Lower lobe of right lung (tissue), 2 donors: ENCODE results near the gene GNAO1. TPM values are rescaled to one million over a fixed set of nuclear protein-coding genes. Genes with fewer than 3 reads are reported as not detected.

Experiments
- ATAC-seq, 2 donors: fragments of 200-7000 bp; cut with Tn5 transposase; one replicate each; pipeline ENCODE4 v1.9.1; 2020 to 2022; ENCODE audit warnings: mild to moderate bottlenecking in 2 of 2, moderate library complexity in 2 of 2
- DNase-seq: peaks from one replicate; pipeline ENCODE4 v3.0.0-alpha.2; 2020
- H3K27ac ChIP-seq: fragments of 200-600 bp; one replicate; pipeline ENCODE4 v1.8.0; 2022
- H3K27me3 ChIP-seq: fragments of 200-600 bp; one replicate; pipeline ENCODE4 v1.8.0; 2022; ENCODE audit warnings: low read depth
- H3K36me3 ChIP-seq: fragments of 200-600 bp; one replicate; pipeline ENCODE4 v1.8.0; 2022; ENCODE audit warnings: mild to moderate bottlenecking
- H3K4me1 ChIP-seq: fragments of 200-600 bp; one replicate; pipeline ENCODE4 v1.8.0; 2022
- H3K4me3 ChIP-seq: fragments of 200-600 bp; one replicate; pipeline ENCODE4 v1.8.0; 2022; ENCODE audit warnings: mild to moderate bottlenecking
- H3K9me3 ChIP-seq: fragments of 200-600 bp; one replicate; pipeline ENCODE4 v1.8.0; 2022
- CTCF ChIP-seq: fragments of 200-600 bp; IDR thresholded peaks from one replicate; pipeline ENCODE4 v1.8.0; 2022; ENCODE audit warnings: antibody characterized with exemption, mild to moderate bottlenecking
- intact Hi-C: fragments of 100-400 bp; cut with DNase I; formaldehyde crosslinking; loops from one replicate; pipeline ENCODE4 v1.11.0; 2022
- total RNA-seq: library from RNA; stranded (reverse); fragmentation: NEBNext Ultra II Directional; extraction: Animal tissue kit (Norgen Biotek cat#: 25700); gene quantifications from one replicate; pipeline ENCODE4 v1.2.1, GENCODE V29; 2021
- donor health status: DM: no; HTN: yes; CAD: no; lungs with severe emphysema.

GNAO1 gene
- total RNA-seq, 1 donor from 2014 or later: 1.8 TPM

DNA sequence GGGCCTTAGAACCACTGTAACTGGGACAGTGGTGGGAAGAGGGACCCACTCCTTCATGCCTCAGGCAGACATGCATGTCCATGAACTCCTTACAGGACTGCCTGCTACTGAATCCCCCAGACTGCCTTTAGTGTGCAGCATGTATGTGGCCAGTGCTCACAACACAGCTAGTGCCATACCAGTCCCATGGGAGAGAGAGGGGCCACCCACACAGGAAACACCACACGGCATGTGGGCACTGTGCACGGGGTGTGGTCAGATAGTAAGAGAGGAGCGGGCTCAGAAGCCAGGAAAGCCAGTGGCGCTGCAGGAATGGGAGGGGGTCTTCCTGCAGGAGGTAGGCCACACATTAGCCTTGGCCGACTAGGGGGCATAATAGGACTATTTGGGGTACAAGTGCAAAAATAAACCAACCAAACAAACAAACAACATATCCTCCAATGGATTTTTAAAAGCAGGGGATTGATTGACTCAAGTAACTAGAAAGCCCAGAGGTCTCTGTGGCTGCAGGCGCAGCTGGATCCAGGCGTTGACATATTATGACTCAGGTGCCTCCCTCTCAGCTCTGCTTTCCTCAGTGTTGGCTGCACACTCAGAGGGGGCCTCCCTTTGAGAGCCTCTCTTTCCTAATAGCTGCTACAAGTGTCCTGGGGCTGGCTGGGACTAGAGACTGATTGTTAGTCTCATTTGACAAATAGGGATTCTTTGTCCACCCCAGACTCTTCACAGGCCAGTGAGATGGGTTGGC, 129.7 kb downstream of the GNAO1 start:
- DNase-seq (no peak), ATAC-seq (no peak)
- Histone ChIP-seq H3K36me3 (no peaks in the 10 kb centered on the region), H3K4me1 (peaks cover 9% of the 10 kb centered on the region), H3K27me3 (peaks cover 8% of the 10 kb centered on the region), H3K27ac (no peak overlapping the region), H3K4me3 (no peak overlapping the region), H3K9me3 (no peaks in the 10 kb centered on the region)
- intact Hi-C loops: no loop called here
- TF ChIP-seq CTCF: no peak

DNA sequence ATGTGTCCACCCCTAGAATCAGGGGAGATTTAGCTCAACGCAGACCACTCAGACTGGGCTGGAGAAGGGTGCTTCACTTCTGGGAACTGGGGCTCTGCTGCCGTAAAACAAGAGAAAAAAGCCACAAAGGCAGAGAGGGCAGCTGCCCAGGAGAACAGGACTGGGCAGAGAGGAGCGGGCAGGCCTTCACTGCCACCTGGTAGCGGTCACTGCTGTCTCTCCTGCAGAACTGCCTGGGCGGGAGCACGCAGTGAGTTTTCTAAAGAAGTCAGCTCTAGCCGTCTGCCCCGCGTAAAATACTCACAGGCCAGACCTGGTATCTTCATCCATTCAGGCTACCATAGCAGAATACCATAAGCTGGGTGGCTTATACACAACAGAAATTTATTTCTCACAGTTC, 130.3 kb downstream of the GNAO1 start:
- H3K27ac ChIP-seq: no peak overlapping the region
- TF ChIP-seq CTCF: no peak
- H3K4me1 ChIP-seq: peaks cover 9% of the 10 kb centered on the region
- H3K9me3 ChIP-seq: no peaks in the 10 kb centered on the region
- intact Hi-C loops: no loop called here
- DNase-seq: no peak
- no peak for ATAC-seq
- H3K27me3 ChIP-seq: peaks cover 8% of the 10 kb centered on the region
- H3K36me3 ChIP-seq: no peaks in the 10 kb centered on the region
- H3K4me3 ChIP-seq: no peak overlapping the region

GRCh38 chr16:56324406-56324805, 133.1 kb downstream of the GNAO1 start:
- Histone ChIP-seq H3K27ac (no peak overlapping the region), H3K36me3 (no peaks in the 10 kb centered on the region), H3K4me1 (no peaks in the 10 kb centered on the region), H3K9me3 (no peaks in the 10 kb centered on the region), H3K27me3 (no peaks in the 10 kb centered on the region), H3K4me3 (no peak overlapping the region)
- DNase-seq (no peak), ATAC-seq (no peak)
- no peak for TF ChIP-seq CTCF
- intact Hi-C loops: no loop called here

DNA sequence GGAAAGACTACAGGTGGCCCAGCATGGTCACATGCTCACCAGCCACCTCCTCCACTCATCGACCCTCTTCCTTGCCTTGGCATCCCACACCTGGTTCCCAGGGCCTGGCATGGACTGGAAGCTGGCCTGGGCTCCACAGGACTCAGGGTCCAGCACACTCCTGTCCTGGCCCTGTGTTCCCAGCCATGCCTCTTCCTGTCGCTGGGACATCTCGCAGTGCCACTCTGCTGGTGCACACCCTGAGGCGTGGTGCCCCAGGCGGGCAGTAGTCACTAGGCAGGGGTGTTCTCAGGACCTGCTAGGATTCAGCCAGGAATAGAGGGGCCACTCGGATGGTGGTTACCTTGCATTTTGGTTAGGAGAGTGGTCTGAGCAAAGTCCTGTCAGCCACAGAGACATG, 134.7 kb downstream of the GNAO1 start:
- H3K27me3 ChIP-seq: no peaks in the 10 kb centered on the region
- intact Hi-C loops: no loop called here

DNA sequence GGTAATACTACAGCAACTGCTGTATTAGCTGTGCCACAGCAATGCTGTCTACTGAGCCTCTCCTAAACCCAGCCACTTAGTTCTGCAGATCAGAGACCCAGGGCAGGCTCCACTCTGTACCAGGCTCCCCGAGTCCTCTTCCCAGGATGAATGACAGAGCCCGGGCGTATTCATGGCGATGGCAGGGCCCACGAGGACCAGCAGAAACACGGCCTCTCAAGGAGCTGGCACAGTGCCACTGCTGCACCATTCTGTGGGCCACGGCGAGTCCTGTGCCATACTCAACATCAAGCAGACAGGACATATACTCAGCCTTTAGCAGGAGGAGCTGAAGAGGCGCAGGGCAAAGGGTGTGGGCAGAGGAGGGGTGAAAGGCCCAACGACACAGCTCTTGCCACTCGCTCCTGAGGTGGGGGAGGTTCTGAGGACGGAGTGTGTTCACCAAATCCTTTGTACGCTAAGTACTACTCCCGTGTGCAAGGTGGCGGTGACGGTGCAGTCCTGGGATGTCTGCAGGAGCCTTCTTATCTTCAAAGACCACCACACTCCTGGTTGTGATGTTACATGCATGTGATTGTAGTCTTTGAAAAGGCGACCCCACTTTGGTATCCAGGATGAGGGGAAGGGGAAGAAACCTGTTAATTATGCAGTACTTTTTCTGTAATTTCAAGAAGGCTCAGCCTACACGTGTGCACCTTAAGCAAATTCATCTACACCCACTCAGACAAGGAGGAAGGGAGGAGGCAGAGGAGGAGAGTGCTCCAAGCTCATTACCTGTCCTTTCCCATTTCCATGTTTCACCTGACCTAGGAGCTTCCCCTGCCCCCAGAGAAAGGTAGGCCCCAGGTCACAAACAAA, 136.0 kb downstream of the GNAO1 start:
- intact Hi-C loops: no loop called here
- no peak for ATAC-seq
- TF ChIP-seq CTCF: no peak

More for the DNA sequence above, 134.7 kb downstream of the GNAO1 start:
- Histone ChIP-seq H3K4me3 (no peak overlapping the region), H3K9me3 (no peaks in the 10 kb centered on the region), H3K4me1 (no peaks in the 10 kb centered on the region), H3K27ac (no peak overlapping the region), H3K36me3 (no peaks in the 10 kb centered on the region)
- TF ChIP-seq CTCF: no peak
- no peak for ATAC-seq
- no peak for DNase-seq

More for the DNA sequence above, 136.0 kb downstream of the GNAO1 start:
- Histone ChIP-seq H3K27me3 (no peaks in the 10 kb centered on the region), H3K9me3 (no peaks in the 10 kb centered on the region), H3K4me1 (no peaks in the 10 kb centered on the region), H3K36me3 (no peaks in the 10 kb centered on the region), H3K27ac (no peak overlapping the region), H3K4me3 (no peak overlapping the region)
- DNase-seq: no peak
